Panc1 (cell line): ENCODE results near the gene TCEANC2. TPM values are rescaled to one million over a fixed set of nuclear protein-coding genes. Genes with fewer than 3 reads are reported as not detected.

ENCODE experiments used
- ATAC-seq: fragments of 200-7000 bp; cut with Tn5 transposase; 2 replicates; pipeline ENCODE4 v1.9.1; 2020; ENCODE audit warnings: mild to moderate bottlenecking, moderate library complexity
- BruUV-seq: library from RNA; stranded (reverse); fragments of 400-500 nt; replicated peaks from 2 replicates; lab custom pipeline; 2021; lab: Mats Ljungman, UMichigan
- CTCF ChIA-PET: fragments of 300-600 bp; sonication (Branson Sonifier 250); formaldehyde crosslinking; loops from one replicate; lab custom pipeline; 2022; ENCODE audit warnings: antibody characterized with exemption; lab: Charles Lee
- POLR2A ChIA-PET: fragments of 300-600 bp; sonication (Branson Sonifier 250); formaldehyde crosslinking; loops from one replicate; lab custom pipeline; 2022; ENCODE audit warnings: antibody characterized with exemption; lab: Charles Lee
- DNase-seq: peaks from one replicate; pipeline ENCODE4 v3.0.0-alpha.2; 2010; ENCODE audit warnings: low read depth, low spot score
- H3K27ac ChIP-seq: 2 replicates; pipeline ENCODE4 v1.5.1; 2011; ENCODE audit warnings: mild to moderate bottlenecking, low read length, inconsistent platforms
- H3K27me3 ChIP-seq: fragments of 200-500 bp; sonication (Bioruptor generic); 2 replicates; pipeline ENCODE4 v1.6.0; 2014; ENCODE audit warnings: low read length, inconsistent platforms; ENCODE audit not compliant: control insufficient read depth, insufficient read depth
- H3K36me3 ChIP-seq: fragments of 200-500 bp; sonication (Bioruptor generic); 2 replicates; pipeline ENCODE4 v1.5.1; 2014; ENCODE audit warnings: inconsistent platforms, mild to moderate bottlenecking, low read length, moderate library complexity; ENCODE audit not compliant: control insufficient read depth, insufficient read depth
- H3K4me1 ChIP-seq: 2 replicates; pipeline ENCODE4 v1.5.1; 2011; ENCODE audit warnings: inconsistent platforms, mild to moderate bottlenecking, low read length, moderate library complexity; ENCODE audit not compliant: control insufficient read depth, insufficient read depth
- H3K4me3 ChIP-seq, 2 experiments: 2 replicates each; pipeline ENCODE4 v1.5.1; 2011 to 2012; ENCODE audit warnings: low read depth in 2 of 2, low read length in 2 of 2, mild to moderate bottlenecking in 2 of 2, inconsistent platforms in 1 of 2, moderate library complexity in 1 of 2
- H3K9me3 ChIP-seq: fragments of 200-500 bp; sonication (Bioruptor generic); 2 replicates; pipeline ENCODE4 v1.5.1; 2014; ENCODE audit warnings: low read depth, mild to moderate bottlenecking, inconsistent platforms, low read length, moderate library complexity; ENCODE audit not compliant: control insufficient read depth, insufficient read depth
- POLR2AphosphoS5 ChIP-seq: IDR thresholded peaks from 2 replicates; pipeline ENCODE4 v1.6.1; 2012; ENCODE audit warnings: mild to moderate bottlenecking, low read depth, low read length, moderate library complexity
- SIN3A ChIP-seq: IDR thresholded peaks from 2 replicates; pipeline ENCODE4 v1.6.1; 2012; ENCODE audit warnings: low read depth, mild to moderate bottlenecking, low read length, moderate library complexity, borderline replicate concordance; ENCODE audit not compliant: insufficient read depth
- TCF7L2 ChIP-seq: IDR thresholded peaks from 2 replicates; pipeline ENCODE4 v1.6.1; 2011; ENCODE audit warnings: mild to moderate bottlenecking, low read depth, low read length, inconsistent platforms
- in situ Hi-C: cut with HindIII; loops from 2 replicates; pipeline ENCODE4 v1.10.0; 2016; ENCODE audit warnings: low sequenced_read_pairs, low pct_unique_long_range_greater_than_20kb
- intact Hi-C: fragments of 100-400 bp; cut with micrococcal nuclease; formaldehyde crosslinking; loops from one replicate; pipeline ENCODE4 v1.10.0; 2022; ENCODE audit not compliant: unreplicated experiment
- total RNA-seq: library from RNA; stranded (reverse); gene quantifications from one replicate; pipeline ENCODE4 v1.2.1, GENCODE V29; 2021; ENCODE audit not compliant: unreplicated experiment
- TF ChIP-seq, protein P1 (sequence below), 2 experiments: IDR thresholded peaks; 2 replicates each; pipeline ENCODE4 v1.6.1; 2011 to 2012; ENCODE audit warnings: low read depth in 2 of 2, control low read depth in 1 of 2, low read length in 1 of 2, mild to moderate bottlenecking in 1 of 2, moderate library complexity in 1 of 2; ENCODE audit not compliant: insufficient read depth in 1 of 2
- TF ChIP-seq, protein P2 (sequence below): fragments of 450-650 bp; IDR thresholded peaks from 2 replicates; pipeline ENCODE4 v1.5.1; 2017; ENCODE audit warnings: mild to moderate bottlenecking

Gene TCEANC2
- total RNA-seq, 1 experiment from 2014 or later = 5.1 TPM

DNA sequence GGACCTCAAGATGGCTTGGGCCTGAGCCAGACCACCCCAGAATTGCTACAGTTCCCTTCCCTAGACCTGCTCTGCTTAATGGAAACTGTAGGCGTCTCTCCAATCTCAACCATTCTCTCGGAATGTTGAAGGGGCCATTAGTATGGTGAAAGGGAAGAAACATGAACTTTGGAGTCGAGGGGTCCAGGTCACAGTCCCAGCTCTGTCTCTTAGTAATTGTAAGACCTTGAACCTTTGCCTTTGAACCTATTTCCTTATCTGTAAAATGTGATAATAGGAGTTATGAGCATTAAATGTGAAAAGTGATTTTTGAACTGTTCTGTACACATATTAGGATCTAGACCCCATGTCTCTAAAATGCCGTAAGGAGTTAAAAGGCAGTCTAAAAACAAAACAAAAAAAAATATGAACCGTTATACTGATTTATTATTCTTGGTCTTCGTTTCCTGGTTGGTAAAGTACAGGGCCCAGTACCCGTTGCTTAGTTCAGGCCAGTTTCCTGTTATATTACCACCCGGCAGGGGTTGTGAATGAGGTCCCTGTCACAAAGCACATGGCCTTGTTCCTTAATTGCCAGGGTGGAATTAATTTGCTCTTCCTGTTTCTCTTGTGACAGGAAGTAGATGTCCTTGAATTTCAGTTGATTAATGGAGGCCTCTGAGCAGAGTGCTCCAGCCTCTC is 42.3 kb downstream of the TCEANC2 start:
- intact Hi-C loops = no loop called here
- no TSS peak for BruUV-seq

DNA sequence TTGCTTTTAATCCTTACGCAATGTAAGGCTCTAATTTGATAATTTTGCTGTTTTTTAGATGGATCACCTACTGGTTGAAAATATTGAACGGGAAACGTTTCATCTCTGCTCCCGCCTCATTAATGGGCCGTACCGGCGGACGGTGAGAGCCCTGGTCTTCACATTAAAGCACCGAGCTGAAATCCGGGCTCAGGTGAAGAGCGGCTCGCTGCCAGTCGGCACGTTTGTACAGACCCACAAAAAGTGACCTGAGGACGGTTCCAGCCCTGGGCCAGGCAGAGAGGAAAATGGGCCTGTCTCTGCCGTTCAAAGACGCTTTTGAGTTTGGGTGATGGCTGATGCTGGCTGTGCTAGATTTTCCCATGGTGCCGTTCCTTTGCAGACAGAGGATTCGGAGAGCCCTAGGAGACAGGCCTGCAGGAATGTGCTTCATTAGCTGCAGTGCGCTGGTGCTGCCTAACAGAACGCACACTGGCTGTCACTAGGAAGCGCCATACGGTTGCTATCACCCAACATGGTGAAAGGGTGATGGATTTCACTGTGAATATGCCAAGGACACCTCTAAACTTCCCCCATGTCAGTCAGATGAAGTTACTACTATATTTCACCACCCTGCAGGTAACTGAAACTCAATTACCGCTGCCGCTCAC is 42.9 kb downstream of the TCEANC2 start:
- intact Hi-C loops (no loop called here), in situ Hi-C loops (no loop called here)
- no peak for TF ChIP-seq SIN3A
- CTCF ChIA-PET = no interaction called here
- no peak overlapping the region for H3K4me3 ChIP-seq
- H3K27me3 ChIP-seq = no peaks in the 10 kb centered on the region
- H3K9me3 ChIP-seq = no peaks in the 10 kb centered on the region
- DNase-seq = no peak
- ATAC-seq = no peak
- POLR2A ChIA-PET = no interaction called here
- no peaks in the 10 kb centered on the region for H3K4me1 ChIP-seq
- BruUV-seq = no TSS peak
- no peak overlapping the region for H3K27ac ChIP-seq
- H3K36me3 ChIP-seq = no peaks in the 10 kb centered on the region

More for the DNA sequence above, 42.3 kb downstream of the TCEANC2 start:
- Histone ChIP-seq H3K27ac (no peak overlapping the region), H3K36me3 (no peaks in the 10 kb centered on the region), H3K27me3 (no peaks in the 10 kb centered on the region), H3K4me3 (no peak overlapping the region), H3K4me1 (no peaks in the 10 kb centered on the region), H3K9me3 (no peaks in the 10 kb centered on the region)
- in situ Hi-C loops = no loop called here
- DNase-seq (no peak), ATAC-seq (no peak)
- CTCF ChIA-PET = no interaction called here
- POLR2A ChIA-PET = no interaction called here
- TF ChIP-seq SIN3A = no peak
- TF ChIP-seq, protein P1, sequence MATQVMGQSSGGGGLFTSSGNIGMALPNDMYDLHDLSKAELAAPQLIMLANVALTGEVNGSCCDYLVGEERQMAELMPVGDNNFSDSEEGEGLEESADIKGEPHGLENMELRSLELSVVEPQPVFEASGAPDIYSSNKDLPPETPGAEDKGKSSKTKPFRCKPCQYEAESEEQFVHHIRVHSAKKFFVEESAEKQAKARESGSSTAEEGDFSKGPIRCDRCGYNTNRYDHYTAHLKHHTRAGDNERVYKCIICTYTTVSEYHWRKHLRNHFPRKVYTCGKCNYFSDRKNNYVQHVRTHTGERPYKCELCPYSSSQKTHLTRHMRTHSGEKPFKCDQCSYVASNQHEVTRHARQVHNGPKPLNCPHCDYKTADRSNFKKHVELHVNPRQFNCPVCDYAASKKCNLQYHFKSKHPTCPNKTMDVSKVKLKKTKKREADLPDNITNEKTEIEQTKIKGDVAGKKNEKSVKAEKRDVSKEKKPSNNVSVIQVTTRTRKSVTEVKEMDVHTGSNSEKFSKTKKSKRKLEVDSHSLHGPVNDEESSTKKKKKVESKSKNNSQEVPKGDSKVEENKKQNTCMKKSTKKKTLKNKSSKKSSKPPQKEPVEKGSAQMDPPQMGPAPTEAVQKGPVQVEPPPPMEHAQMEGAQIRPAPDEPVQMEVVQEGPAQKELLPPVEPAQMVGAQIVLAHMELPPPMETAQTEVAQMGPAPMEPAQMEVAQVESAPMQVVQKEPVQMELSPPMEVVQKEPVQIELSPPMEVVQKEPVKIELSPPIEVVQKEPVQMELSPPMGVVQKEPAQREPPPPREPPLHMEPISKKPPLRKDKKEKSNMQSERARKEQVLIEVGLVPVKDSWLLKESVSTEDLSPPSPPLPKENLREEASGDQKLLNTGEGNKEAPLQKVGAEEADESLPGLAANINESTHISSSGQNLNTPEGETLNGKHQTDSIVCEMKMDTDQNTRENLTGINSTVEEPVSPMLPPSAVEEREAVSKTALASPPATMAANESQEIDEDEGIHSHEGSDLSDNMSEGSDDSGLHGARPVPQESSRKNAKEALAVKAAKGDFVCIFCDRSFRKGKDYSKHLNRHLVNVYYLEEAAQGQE (IDR thresholded peaks at IDR 0.05; ENCODE audit: insufficient read depth in 1 of 2, low read depth in 2 of 2, low read length in 1 of 2) = no peak
- TF ChIP-seq POLR2AphosphoS5 = no peak
- TF ChIP-seq TCF7L2 = no peak
- TF ChIP-seq, protein P2, sequence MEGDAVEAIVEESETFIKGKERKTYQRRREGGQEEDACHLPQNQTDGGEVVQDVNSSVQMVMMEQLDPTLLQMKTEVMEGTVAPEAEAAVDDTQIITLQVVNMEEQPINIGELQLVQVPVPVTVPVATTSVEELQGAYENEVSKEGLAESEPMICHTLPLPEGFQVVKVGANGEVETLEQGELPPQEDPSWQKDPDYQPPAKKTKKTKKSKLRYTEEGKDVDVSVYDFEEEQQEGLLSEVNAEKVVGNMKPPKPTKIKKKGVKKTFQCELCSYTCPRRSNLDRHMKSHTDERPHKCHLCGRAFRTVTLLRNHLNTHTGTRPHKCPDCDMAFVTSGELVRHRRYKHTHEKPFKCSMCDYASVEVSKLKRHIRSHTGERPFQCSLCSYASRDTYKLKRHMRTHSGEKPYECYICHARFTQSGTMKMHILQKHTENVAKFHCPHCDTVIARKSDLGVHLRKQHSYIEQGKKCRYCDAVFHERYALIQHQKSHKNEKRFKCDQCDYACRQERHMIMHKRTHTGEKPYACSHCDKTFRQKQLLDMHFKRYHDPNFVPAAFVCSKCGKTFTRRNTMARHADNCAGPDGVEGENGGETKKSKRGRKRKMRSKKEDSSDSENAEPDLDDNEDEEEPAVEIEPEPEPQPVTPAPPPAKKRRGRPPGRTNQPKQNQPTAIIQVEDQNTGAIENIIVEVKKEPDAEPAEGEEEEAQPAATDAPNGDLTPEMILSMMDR = no peak

DNA sequence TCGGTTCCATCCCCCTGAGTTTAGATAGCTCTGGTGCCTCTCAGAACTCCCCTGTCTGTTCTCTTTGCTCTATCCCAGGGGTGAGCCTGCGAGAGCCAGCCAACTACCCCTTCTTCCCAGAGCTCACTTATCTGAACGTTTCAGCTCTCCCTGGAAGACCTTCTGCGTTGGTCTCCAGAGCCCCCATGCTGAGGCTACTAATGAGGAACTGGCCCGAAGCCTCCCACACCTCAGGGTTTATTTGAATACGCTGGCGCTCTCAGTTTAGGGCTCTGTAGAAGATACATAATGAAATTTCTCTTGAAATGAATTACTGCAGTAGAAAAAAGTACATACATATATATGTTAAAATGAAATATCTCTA is 43.5 kb downstream of the TCEANC2 start:
- Histone ChIP-seq H3K27ac (no peak overlapping the region), H3K36me3 (no peaks in the 10 kb centered on the region), H3K4me1 (no peaks in the 10 kb centered on the region), H3K4me3 (no peak overlapping the region), H3K27me3 (no peaks in the 10 kb centered on the region), H3K9me3 (no peaks in the 10 kb centered on the region)
- TF ChIP-seq, protein P2 = no peak
- TF ChIP-seq, protein P1 (IDR thresholded peaks at IDR 0.05; ENCODE audit: insufficient read depth in 1 of 2, low read depth in 2 of 2, low read length in 1 of 2) = no peak
- no peak for TF ChIP-seq POLR2AphosphoS5
- TF ChIP-seq TCF7L2 = no peak
- no peak for DNase-seq
- ChIA-PET POLR2A (interaction anchor here (0.6 kb wide), 1 partner anchor 265 kb away, joined by 4 read pairs; no protein-coding TSS in a partner anchor), CTCF (no interaction called here)
- intact Hi-C loops = no loop called here
- no TSS peak for BruUV-seq
- in situ Hi-C loops = no loop called here
- ATAC-seq = no peak
